Prostate gland (tissue), 2 donors: ENCODE results near the gene CBLL1.

Experiments used
- POLR2AphosphoS5 ChIP-seq: sonication (generic); formaldehyde crosslinking; IDR thresholded peaks from one replicate; pipeline ENCODE4 v1.6.1; 2017; ENCODE audit warnings: antibody characterized with exemption
- TF ChIP-seq, protein P1 (sequence below), 4 experiments: fragments of 200-600 bp in 2 of 4; fragments of 450-650 bp in 2 of 4; sonication (generic) in 2 of 4; IDR thresholded peaks; 1 replicate in 3 of 4; 2 replicates in 1 of 4; pipeline ENCODE4 v1.5.1; 2016 to 2019; ENCODE audit warnings: antibody characterized with exemption in 4 of 4, mild to moderate bottlenecking in 2 of 4, moderate library complexity in 2 of 4

DNA sequence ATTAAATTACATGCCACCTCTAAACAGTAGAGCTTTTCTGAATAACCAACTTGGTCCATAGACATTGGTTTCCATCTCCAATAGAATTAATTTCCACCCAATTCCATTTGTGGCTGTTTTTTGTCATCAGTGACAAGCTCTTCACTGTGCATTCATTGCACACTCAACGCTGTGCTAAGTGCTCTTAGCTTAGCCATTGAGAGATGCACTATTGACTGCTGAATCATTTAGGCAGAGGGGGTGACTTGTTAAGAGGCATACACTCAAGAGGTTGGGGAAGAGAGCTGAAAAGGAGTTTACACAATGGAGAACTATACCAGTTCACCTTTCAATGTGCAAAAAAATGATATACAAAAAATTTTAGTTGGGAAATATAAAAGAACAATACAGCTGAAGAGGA, 31.9 kb upstream of the CBLL1 start:
- TF ChIP-seq, protein P1, sequence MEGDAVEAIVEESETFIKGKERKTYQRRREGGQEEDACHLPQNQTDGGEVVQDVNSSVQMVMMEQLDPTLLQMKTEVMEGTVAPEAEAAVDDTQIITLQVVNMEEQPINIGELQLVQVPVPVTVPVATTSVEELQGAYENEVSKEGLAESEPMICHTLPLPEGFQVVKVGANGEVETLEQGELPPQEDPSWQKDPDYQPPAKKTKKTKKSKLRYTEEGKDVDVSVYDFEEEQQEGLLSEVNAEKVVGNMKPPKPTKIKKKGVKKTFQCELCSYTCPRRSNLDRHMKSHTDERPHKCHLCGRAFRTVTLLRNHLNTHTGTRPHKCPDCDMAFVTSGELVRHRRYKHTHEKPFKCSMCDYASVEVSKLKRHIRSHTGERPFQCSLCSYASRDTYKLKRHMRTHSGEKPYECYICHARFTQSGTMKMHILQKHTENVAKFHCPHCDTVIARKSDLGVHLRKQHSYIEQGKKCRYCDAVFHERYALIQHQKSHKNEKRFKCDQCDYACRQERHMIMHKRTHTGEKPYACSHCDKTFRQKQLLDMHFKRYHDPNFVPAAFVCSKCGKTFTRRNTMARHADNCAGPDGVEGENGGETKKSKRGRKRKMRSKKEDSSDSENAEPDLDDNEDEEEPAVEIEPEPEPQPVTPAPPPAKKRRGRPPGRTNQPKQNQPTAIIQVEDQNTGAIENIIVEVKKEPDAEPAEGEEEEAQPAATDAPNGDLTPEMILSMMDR (IDR thresholded peaks at IDR 0.05), result no peak
- TF ChIP-seq POLR2AphosphoS5, result no peak
